Sigmoid colon (tissue), 7 donors: ENCODE data around the gene PRKG1. TPM values are rescaled to one million over a fixed set of nuclear protein-coding genes. Genes with fewer than 3 reads are reported as not detected.

Experiments
- DNase-seq: peaks from one replicate; pipeline ENCODE4 v3.0.0-alpha.2; 2019
- H3K27ac ChIP-seq, 4 donors: fragments of 200-600 bp; sonication (generic); one replicate each; pipeline ENCODE4 v1.5.1; 2016 to 2019; ENCODE audit warnings: mild to moderate bottlenecking in 1 of 4
- H3K27me3 ChIP-seq, 3 donors: fragments of 200-600 bp; sonication (generic); one replicate each; pipeline ENCODE4 v1.5.1; 2019; ENCODE audit warnings: mild to moderate bottlenecking in 1 of 3
- H3K36me3 ChIP-seq, 4 donors: fragments of 200-600 bp; sonication (generic); one replicate each; pipeline ENCODE4 v1.5.1; 2016 to 2019
- H3K4me1 ChIP-seq, 4 donors: fragments of 200-600 bp; sonication (generic); one replicate each; pipeline ENCODE4 v1.5.1; 2017 to 2019
- H3K4me3 ChIP-seq, 4 donors: fragments of 200-600 bp; sonication (generic); one replicate each; pipeline ENCODE4 v1.5.1; 2017 to 2019; ENCODE audit warnings: mild to moderate bottlenecking in 2 of 4, moderate library complexity in 1 of 4
- H3K9me3 ChIP-seq, 4 donors: fragments of 200-600 bp in 3 of 4; sonication (generic) in 3 of 4; one replicate each; pipeline versions ENCODE4 v1.5.1 to v1.6.1; 2013 to 2019
- CTCF ChIP-seq, 4 experiments: fragments of 450-650 bp in 3 of 4; fragments of 200-600 bp in 1 of 4; IDR thresholded peaks; one replicate each; pipeline ENCODE4 v1.5.1; 2016 to 2019; ENCODE audit warnings: antibody characterized with exemption in 4 of 4, mild to moderate bottlenecking in 3 of 4, moderate library complexity in 2 of 4
- EP300 ChIP-seq, 4 donors: sonication (generic); formaldehyde crosslinking; IDR thresholded peaks; one replicate each; pipeline ENCODE4 v1.6.1; 2017; ENCODE audit warnings: antibody characterized with exemption in 4 of 4
- POLR2A ChIP-seq, 2 donors: fragments of 450-650 bp; IDR thresholded peaks; one replicate each; pipeline ENCODE4 v1.6.1; 2016; ENCODE audit warnings: antibody characterized with exemption in 2 of 2, mild to moderate bottlenecking in 2 of 2, moderate library complexity in 2 of 2
- POLR2AphosphoS5 ChIP-seq, 4 donors: sonication (generic); formaldehyde crosslinking; IDR thresholded peaks; one replicate each; pipeline ENCODE4 v1.6.1; 2017; ENCODE audit warnings: antibody characterized with exemption in 4 of 4
- WGBS, 2 donors: extraction: QIAGEN DNeasy Blood & Tissue Kit; methylation state at CpG; one replicate each; pipeline ENCODE4 v1.1.7; 2013; 5-methylcytosine and 5-hydroxymethylcytosine counted together
- intact Hi-C: fragments of 100-400 bp; cut with DNase I; formaldehyde crosslinking; loops from one replicate; pipeline ENCODE4 v1.15.1; 2023
- polyA plus RNA-seq, 3 donors: library from polyadenylated mRNA; stranded (reverse); fragments of 200-250 nt; gene quantifications; one replicate each; pipeline ENCODE4 v1.2.3, GENCODE V29; 2013
- total RNA-seq, 4 donors: library from RNA; depleted of rRNA; stranded (reverse); fragments of >200 nt; gene quantifications; one replicate each; pipeline ENCODE4 v1.1.0, GENCODE V29; 2016
- donor health status: healthy with polysubstance abuse.
- donor health status: Bipolar disorder and iron deficiency.
- donor health status: healthy.

PRKG1 gene
- total and polyA plus RNA-seq, 7 donors: 3.7 to 92.9 (median 60.2) TPM

- Histone ChIP-seq H3K4me3 (no peak overlapping the region), H3K27me3 (no peaks in the 10 kb centered on the region), H3K27ac (no peak overlapping the region), H3K36me3 (peaks cover 0 to 8% (median 0%) of the 10 kb centered on the region in 4 donors), H3K4me1 (no peaks in the 10 kb centered on the region), H3K9me3 (no peaks in the 10 kb centered on the region)
- WGBS, 2 donors: 85 to 88% methylated on average over 9 of the region's 9 CpGs
- DNase-seq: no peak
- no peak for TF ChIP-seq POLR2AphosphoS5 (IDR thresholded peaks at IDR 0.05)
- no peak for TF ChIP-seq EP300 (IDR thresholded peaks at IDR 0.05)
- no peak for TF ChIP-seq POLR2A (IDR thresholded peaks at IDR 0.05)
- no peak for TF ChIP-seq CTCF (IDR thresholded peaks at IDR 0.05)
- intact Hi-C loops: no loop called here
Observed at GRCh38 chr10:52064084-52064845, 990.0 kb downstream of the PRKG1 start.

- Histone ChIP-seq H3K27ac (no peak overlapping the region), H3K36me3 (peaks cover 0 to 8% (median 0%) of the 10 kb centered on the region in 4 donors)
- 78 to 83% methylated on average over 6 of the region's 6 CpGs for WGBS, 2 donors
Observed at GRCh38 chr10:52066383-52066782, 992.1 kb downstream of the PRKG1 start.

GRCh38 chr10:52068485-52068884 lies 994.2 kb downstream of the PRKG1 start:
- DNase-seq: no peak
- Histone ChIP-seq H3K27ac (no peak overlapping the region), H3K36me3 (no peaks in the 10 kb centered on the region), H3K27me3 (no peaks in the 10 kb centered on the region), H3K9me3 (no peaks in the 10 kb centered on the region), H3K4me3 (no peak overlapping the region), H3K4me1 (no peaks in the 10 kb centered on the region)
- TF ChIP-seq CTCF (IDR thresholded peaks at IDR 0.05): no peak
- TF ChIP-seq POLR2AphosphoS5 (IDR thresholded peaks at IDR 0.05): no peak
- no peak for TF ChIP-seq EP300 (IDR thresholded peaks at IDR 0.05)
- no peak for TF ChIP-seq POLR2A (IDR thresholded peaks at IDR 0.05)
- WGBS, 2 donors: 66 to 89% methylated on average over 1 of the region's 1 CpG
- intact Hi-C loops: no loop called here

More at GRCh38 chr10:52066383-52066782, 992.1 kb downstream of the PRKG1 start:
- Histone ChIP-seq H3K27me3 (no peaks in the 10 kb centered on the region), H3K9me3 (no peaks in the 10 kb centered on the region), H3K4me3 (no peak overlapping the region), H3K4me1 (no peaks in the 10 kb centered on the region)
- intact Hi-C loops: no loop called here
- no peak for DNase-seq
- TF ChIP-seq EP300 (IDR thresholded peaks at IDR 0.05) (no peak), POLR2A (IDR thresholded peaks at IDR 0.05) (no peak), CTCF (IDR thresholded peaks at IDR 0.05) (no peak), POLR2AphosphoS5 (IDR thresholded peaks at IDR 0.05) (no peak)

- Histone ChIP-seq H3K4me1 (no peaks in the 10 kb centered on the region), H3K27me3 (no peaks in the 10 kb centered on the region), H3K36me3 (no peaks in the 10 kb centered on the region), H3K27ac (no peak overlapping the region), H3K9me3 (no peaks in the 10 kb centered on the region), H3K4me3 (no peak overlapping the region)
- no peak for TF ChIP-seq POLR2A (IDR thresholded peaks at IDR 0.05)
- no peak for TF ChIP-seq CTCF (IDR thresholded peaks at IDR 0.05)
- DNase-seq: no peak
- 89 to 93% methylated on average over 7 of the region's 7 CpGs for WGBS, 2 donors
- intact Hi-C loops: no loop called here
Observed at GRCh38 chr10:52071814-52072213, 997.5 kb downstream of the PRKG1 start.
